ENCODE measurements around the gene ANKRD36C. TPM values are rescaled to one million over a fixed set of nuclear protein-coding genes. Genes with fewer than 3 reads are reported as not detected.
"Not testable (repeated sequence)": the region's sequence is repeated elsewhere in the genome, so short reads cannot be mapped to it uniquely, and the experiment has no call there.

ANKRD36C gene
- total and polyA plus RNA-seq, 9 donors, result 4.5 to 56.2 (median 40.0) TPM

DNA sequence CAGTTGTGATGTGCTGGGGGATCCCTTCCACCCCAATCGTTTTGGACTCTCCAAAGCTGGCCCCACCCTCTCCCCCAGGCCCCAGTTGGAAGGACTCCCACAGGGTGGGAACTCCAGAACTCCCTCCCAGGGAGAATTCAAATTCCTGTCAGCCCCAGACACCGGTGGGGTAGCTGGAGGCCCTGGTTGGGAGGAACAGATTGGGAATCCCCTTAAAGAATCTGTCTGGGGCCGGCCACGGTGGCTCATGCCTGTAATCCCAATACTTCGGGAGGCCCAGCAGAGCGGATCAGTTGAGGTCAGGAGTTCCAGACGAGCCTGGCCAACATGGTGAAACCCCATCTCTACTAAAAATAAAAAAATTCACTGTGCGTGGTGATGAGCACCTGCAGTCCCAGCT is 155.5 kb downstream of the ANKRD36C start:
- no peaks in the 10 kb centered on the region for H3K36me3 ChIP-seq

DNA sequence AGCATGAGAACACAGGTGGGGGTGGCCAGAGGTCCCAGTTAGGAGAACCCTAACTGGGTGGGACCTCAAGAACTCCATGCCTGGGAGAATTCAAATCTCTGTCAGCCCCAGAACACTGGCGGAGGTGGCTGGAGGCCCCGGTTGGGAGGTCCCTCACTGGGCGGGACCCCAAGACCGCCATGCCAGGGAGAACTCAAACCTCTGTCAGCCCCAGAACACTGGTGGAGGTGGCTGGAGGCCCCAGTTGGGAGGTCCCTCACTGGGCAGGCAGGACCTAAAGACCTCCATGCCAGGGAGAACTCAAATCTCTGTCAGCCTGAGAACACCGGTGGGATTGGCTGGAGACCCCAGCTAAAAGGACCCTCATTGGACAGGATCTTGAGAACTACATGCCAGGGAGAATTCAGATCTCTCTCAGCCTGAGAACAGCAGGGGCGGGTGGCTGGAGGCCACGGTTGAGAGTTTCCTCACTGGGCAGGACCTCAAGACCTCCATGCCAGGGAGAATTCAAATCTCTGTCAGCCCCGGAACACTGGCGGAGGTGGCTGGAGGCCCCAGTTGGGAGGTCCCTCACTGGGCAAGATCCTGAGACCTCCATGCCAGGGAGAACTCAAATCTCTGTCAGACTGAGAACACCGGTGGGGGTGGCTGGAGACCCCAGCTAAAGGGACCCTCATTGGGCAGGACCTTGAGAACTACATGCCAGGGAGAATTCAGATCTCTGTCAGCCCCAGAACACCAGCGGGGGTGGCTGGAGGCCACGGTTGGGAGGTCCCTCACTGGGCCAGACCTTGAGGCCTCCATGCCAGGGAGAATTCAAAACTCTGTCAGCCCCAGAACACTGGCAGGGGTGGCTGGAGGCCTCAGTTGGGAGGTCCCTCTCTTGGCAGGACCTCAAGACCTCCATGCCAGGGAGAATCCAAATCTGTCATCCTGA is 157.3 kb downstream of the ANKRD36C start:
- H3K4me1 ChIP-seq (ENCODE audit: insufficient read depth); H3K4me3 ChIP-seq; H3K27ac ChIP-seq; DNase-seq; H3K9me3 ChIP-seq; H3K36me3 ChIP-seq; H3K27me3 ChIP-seq; intact Hi-C loops (cut with DNase I): not testable (repeated sequence)
- WGBS, 3 donors, result 94 to 97% (median 95%) methylated on average over 12 of the region's 12 CpGs

More for the DNA sequence above, 155.5 kb downstream of the ANKRD36C start:
- Histone ChIP-seq H3K4me3 (no peak overlapping the region), H3K27me3 (no peaks in the 10 kb centered on the region), H3K4me1 (ENCODE audit: insufficient read depth) (no peaks in the 10 kb centered on the region), H3K9me3 (no peaks in the 10 kb centered on the region), H3K27ac (no peak overlapping the region)
- WGBS, 3 donors, result 92 to 95% (median 92%) methylated on average over 8 of the region's 8 CpGs
- no peak for DNase-seq
- TF ChIP-seq CTCF (IDR thresholded peaks at IDR 0.05) (no peak), EP300 (IDR thresholded peaks at IDR 0.05) (no peak), POLR2A (IDR thresholded peaks at IDR 0.05) (no peak)
- intact Hi-C loops (cut with DNase I), result no loop called here

DNA sequence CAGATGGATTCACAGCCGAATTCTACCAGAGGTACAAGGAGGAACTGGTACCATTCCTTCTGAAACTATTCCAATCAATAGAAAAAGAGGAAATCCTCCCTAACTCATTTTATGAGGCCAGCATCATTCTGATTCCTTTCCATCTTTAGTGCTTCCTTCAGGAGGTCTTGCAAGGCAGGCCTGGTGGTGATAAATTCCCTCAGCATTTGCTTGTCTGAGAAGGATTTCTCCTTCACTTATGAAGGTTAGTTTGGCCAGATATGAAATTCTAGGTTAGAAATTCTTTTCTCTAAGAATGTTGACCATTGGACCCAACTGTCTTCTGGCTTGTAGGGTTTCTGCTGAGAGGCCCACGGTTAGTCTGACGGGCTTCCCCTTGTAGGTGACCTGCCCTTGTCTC is 167.4 kb downstream of the ANKRD36C start:
- H3K9me3 ChIP-seq; DNase-seq; H3K4me3 ChIP-seq; H3K36me3 ChIP-seq; intact Hi-C loops (cut with DNase I); H3K4me1 ChIP-seq (ENCODE audit: insufficient read depth); H3K27ac ChIP-seq; H3K27me3 ChIP-seq: not testable (repeated sequence)
- 90 to 94% (median 90%) methylated on average over 2 to 3 of the region's 3 CpGs for WGBS, 3 donors

GRCh38 chr2:95817521-95817920 is 174.1 kb downstream of the ANKRD36C start:
- intact Hi-C loops (cut with DNase I); H3K27ac ChIP-seq; H3K9me3 ChIP-seq; H3K4me1 ChIP-seq (ENCODE audit: insufficient read depth); H3K4me3 ChIP-seq; H3K36me3 ChIP-seq; H3K27me3 ChIP-seq; DNase-seq: not testable (repeated sequence)
- WGBS, 3 donors, result 96 to 100% (median 97%) methylated on average over 2 of the region's 2 CpGs

GRCh38 chr2:95813311-95813710 is 178.3 kb downstream of the ANKRD36C start:
- H3K4me1 ChIP-seq (ENCODE audit: insufficient read depth); H3K4me3 ChIP-seq; H3K36me3 ChIP-seq; H3K9me3 ChIP-seq; DNase-seq; intact Hi-C loops (cut with DNase I); H3K27ac ChIP-seq; H3K27me3 ChIP-seq: not testable (repeated sequence)
- WGBS, 3 donors, result 80% methylated on average over 1 of the region's 1 CpG

- no peaks in the 10 kb centered on the region for H3K4me1 ChIP-seq (ENCODE audit: insufficient read depth)
- peak in 1 of 5 donors; percentile 20 for DNase-seq
- H3K27ac ChIP-seq, result no peak overlapping the region
- no peaks in the 10 kb centered on the region for H3K27me3 ChIP-seq
- no peaks in the 10 kb centered on the region for H3K9me3 ChIP-seq
- no peak overlapping the region for H3K4me3 ChIP-seq
- no peaks in the 10 kb centered on the region for H3K36me3 ChIP-seq
- WGBS, 3 donors, result 86 to 98% (median 93%) methylated on average over 14 of the region's 14 CpGs
- intact Hi-C loops (cut with DNase I), result no loop called here
- TF ChIP-seq POLR2A (IDR thresholded peaks at IDR 0.05), result no peak
- no peak for TF ChIP-seq EP300 (IDR thresholded peaks at IDR 0.05)
- no peak for TF ChIP-seq CTCF (IDR thresholded peaks at IDR 0.05)
Observed at GRCh38 chr2:95799892-95800291, 191.7 kb downstream of the ANKRD36C start.

GRCh38 chr2:95799147-95799889 is 192.3 kb downstream of the ANKRD36C start:
- H3K4me3 ChIP-seq; H3K4me1 ChIP-seq (ENCODE audit: insufficient read depth); H3K9me3 ChIP-seq; H3K27ac ChIP-seq; intact Hi-C loops (cut with DNase I); H3K27me3 ChIP-seq; DNase-seq; H3K36me3 ChIP-seq: not testable (repeated sequence)
- 87 to 90% (median 89%) methylated on average over 7 to 13 of the region's 13 CpGs for WGBS, 3 donors

- H3K27me3 ChIP-seq; H3K4me3 ChIP-seq; H3K36me3 ChIP-seq; H3K9me3 ChIP-seq; DNase-seq; H3K27ac ChIP-seq; intact Hi-C loops (cut with DNase I); H3K4me1 ChIP-seq (ENCODE audit: insufficient read depth): not testable (repeated sequence)
- no CpG with 5 or more reads among the region's 18 CpGs for WGBS, 3 donors
Observed at GRCh38 chr2:95796249-95797099, 195.2 kb downstream of the ANKRD36C start.

DNA sequence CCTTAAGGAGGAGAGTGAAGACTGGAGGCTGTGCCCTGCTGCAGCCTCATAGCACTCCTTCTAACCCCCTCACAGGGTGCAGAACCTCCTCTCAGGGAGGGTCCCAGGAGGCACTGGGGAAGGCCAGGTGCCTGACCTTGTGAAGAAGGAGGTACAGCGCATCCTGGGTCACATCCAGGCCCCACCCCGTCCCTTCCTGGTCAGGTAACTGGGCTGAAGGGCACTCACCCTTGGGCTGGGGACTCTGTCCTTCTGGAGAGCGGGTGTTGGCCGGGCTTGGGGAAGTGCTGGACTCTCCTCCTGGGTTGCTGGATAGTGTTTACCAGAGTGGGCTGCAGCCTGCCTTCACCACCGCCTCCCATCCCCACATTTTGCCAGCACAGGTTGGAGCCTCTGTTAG is 197.7 kb downstream of the ANKRD36C start:
- intact Hi-C loops (cut with DNase I); H3K4me3 ChIP-seq; H3K4me1 ChIP-seq (ENCODE audit: insufficient read depth); H3K27ac ChIP-seq; H3K36me3 ChIP-seq; DNase-seq; H3K27me3 ChIP-seq; H3K9me3 ChIP-seq: not testable (repeated sequence)
- WGBS, 3 donors, result 67% methylated on average over 1 of the region's 5 CpGs; no CpG with 5 or more reads in 2 of the 3 donors
